SK-N-SH (cell line): Measurements from ENCODE around the gene PTPRA. TPM values are rescaled to one million over a fixed set of nuclear protein-coding genes. Genes with fewer than 3 reads are reported as not detected.
"Not testable (repeated sequence)": the region's sequence is repeated elsewhere in the genome, so short reads cannot be mapped to it uniquely, and the experiment has no call there.

Experiments
- CTCF ChIA-PET: fragments of 300-600, 350-600 bp; formaldehyde crosslinking; extraction: SDS; loops from one replicate; lab custom pipeline; 2021; lab: Yijun Ruan, JAX
- POLR2A ChIA-PET: fragments of 350-600 bp; sonication (Branson Sonifier 250); formaldehyde crosslinking; extraction: SDS; loops from one replicate; lab custom pipeline; 2020; ENCODE audit warnings: antibody characterized with exemption, inconsistent platforms; lab: Yijun Ruan, JAX
- DNase-seq: peaks from one replicate; pipeline ENCODE4 v3.0.0; 2012
- H2AFZ ChIP-seq: fragments of 200-600 bp; sonication (generic); 2 replicates; pipeline ENCODE4 v1.8.1; 2016; ENCODE audit warnings: antibody characterized with exemption, mild to moderate bottlenecking, low read depth
- H3F3A ChIP-seq: fragments of 200-600 bp; sonication (generic); replicated peaks from 2 replicates; pipeline ENCODE3; 2016; ENCODE audit warnings: antibody characterized with exemption, mild to moderate bottlenecking; ENCODE audit not compliant: insufficient read depth
- H3K27ac ChIP-seq, 2 experiments: fragments of 200-500 bp in 1 of 2; fragments of 200-600 bp in 1 of 2; sonication (Bioruptor generic) in 1 of 2; sonication (generic), shearing (Covaris generic) in 1 of 2; 2 replicates each; pipeline versions ENCODE4 v1.5.1 to v1.6.1; 2014 to 2016; ENCODE audit warnings: low read depth in 2 of 2, inconsistent platforms in 1 of 2, low read length in 1 of 2, mild to moderate bottlenecking in 1 of 2, mixed read lengths in 1 of 2
- H3K27me3 ChIP-seq: fragments of 200-600 bp; sonication (generic), shearing (Covaris generic); 2 replicates; pipeline ENCODE4 v1.6.1; 2016; ENCODE audit warnings: mixed run types; ENCODE audit not compliant: insufficient read depth
- H3K36me3 ChIP-seq, 2 experiments: fragments of 200-500 bp in 1 of 2; fragments of 200-600 bp in 1 of 2; sonication (Bioruptor generic) in 1 of 2; sonication (generic) in 1 of 2; replicated peaks in 1 of 2; 2 replicates each; pipeline versions ENCODE3 to v1.5.1; 2014 to 2016; ENCODE audit warnings: low read length in 1 of 2, mild to moderate bottlenecking in 1 of 2; ENCODE audit not compliant: insufficient read depth in 2 of 2, control insufficient read depth in 1 of 2
- H3K4me1 ChIP-seq, 2 experiments: fragments of 200-500 bp in 1 of 2; fragments of 200-600 bp in 1 of 2; sonication (Bioruptor generic) in 1 of 2; sonication (generic), shearing (Covaris generic) in 1 of 2; 2 replicates each; pipeline versions ENCODE4 v1.5.1 to v1.6.1; 2014 to 2016; ENCODE audit warnings: low read depth in 1 of 2, low read length in 1 of 2, mixed run types in 1 of 2; ENCODE audit not compliant: insufficient read depth in 2 of 2, control insufficient read depth in 1 of 2
- H3K4me2 ChIP-seq: fragments of 200-600 bp; sonication (generic), shearing (Covaris generic); 2 replicates; pipeline ENCODE4 v1.6.1; 2017; ENCODE audit warnings: mixed run types
- H3K4me3 ChIP-seq, 2 experiments: fragments of 200-500 bp in 1 of 2; fragments of 200-600 bp in 1 of 2; sonication (Bioruptor generic) in 1 of 2; sonication (generic), shearing (Covaris generic) in 1 of 2; 2 replicates each; pipeline versions ENCODE4 v1.5.1 to v1.8.1; 2014 to 2016; ENCODE audit warnings: low read depth in 2 of 2, inconsistent platforms in 1 of 2, low read length in 1 of 2, mild to moderate bottlenecking in 1 of 2, mixed read lengths in 1 of 2, moderate library complexity in 1 of 2
- H3K79me2 ChIP-seq: fragments of 200-600 bp; sonication (generic); 2 replicates; pipeline ENCODE4 v1.8.1; 2017; ENCODE audit warnings: mild to moderate bottlenecking; ENCODE audit not compliant: insufficient read depth
- H3K9ac ChIP-seq: fragments of 200-600 bp; sonication (generic); 2 replicates; pipeline ENCODE4 v1.6.1; 2017; ENCODE audit warnings: mixed run types
- H3K9me2 ChIP-seq: fragments of 200-600 bp; sonication (generic); 2 replicates; pipeline ENCODE4 v1.6.1; 2017; ENCODE audit warnings: mixed run types
- H3K9me3 ChIP-seq: fragments of 200-600 bp; sonication (generic); 2 replicates; pipeline ENCODE4 v1.6.1; 2017; ENCODE audit warnings: mixed run types, mild to moderate bottlenecking, moderate library complexity
- H4K20me1 ChIP-seq: fragments of 200-600 bp; sonication (generic); 2 replicates; pipeline ENCODE4 v1.6.1; 2017; ENCODE audit warnings: mild to moderate bottlenecking, mixed run types; ENCODE audit not compliant: insufficient read depth
- EZH2phosphoT487 ChIP-seq: fragments of 200-600 bp; sonication (generic); IDR thresholded peaks from 2 replicates; pipeline ENCODE4 v1.6.1; 2017; ENCODE audit warnings: low read depth, mixed run types, mild to moderate bottlenecking, antibody characterized with exemption, moderate library complexity, borderline replicate concordance
- FOSL2 ChIP-seq: IDR thresholded peaks from 2 replicates; pipeline ENCODE4 v1.4.0; 2012; ENCODE audit warnings: low read depth, mild to moderate bottlenecking, moderate library complexity, borderline replicate concordance
- FOXJ3 ChIP-seq: sonication (generic); formaldehyde crosslinking; IDR thresholded peaks from 2 replicates; pipeline ENCODE4 v1.5.1; 2020; ENCODE audit warnings: mild to moderate bottlenecking, missing genetic modification reagents
- NFIC ChIP-seq: IDR thresholded peaks from 2 replicates; pipeline ENCODE4 v1.4.0; 2012; ENCODE audit warnings: borderline replicate concordance
- NRF1 ChIP-seq: IDR thresholded peaks from 2 replicates; pipeline ENCODE4 v1.6.1; 2012; ENCODE audit warnings: low read depth, mild to moderate bottlenecking, low read length
- RAD21 ChIP-seq: IDR thresholded peaks from 2 replicates; pipeline ENCODE4 v1.6.1; 2012; ENCODE audit warnings: mild to moderate bottlenecking, low read length
- RCOR1 ChIP-seq: fragments of 150-350 bp; IDR thresholded peaks from 2 replicates; pipeline ENCODE4 v1.6.1; 2017; ENCODE audit warnings: antibody characterized with exemption, low read length
- RFX5 ChIP-seq: IDR thresholded peaks from 2 replicates; pipeline ENCODE4 v1.6.1; 2012; ENCODE audit warnings: mild to moderate bottlenecking, improper control_type of control experiment, low read length
- RXRA ChIP-seq: IDR thresholded peaks from 2 replicates; pipeline ENCODE4 v1.4.0; 2012; ENCODE audit warnings: low read depth, mild to moderate bottlenecking, borderline replicate concordance
- TAF1 ChIP-seq: IDR thresholded peaks from 2 replicates; pipeline ENCODE4 v1.6.1; 2012; ENCODE audit warnings: low read depth, mild to moderate bottlenecking, low read length, moderate library complexity, borderline replicate concordance
- TEAD4 ChIP-seq: IDR thresholded peaks from 2 replicates; pipeline ENCODE4 v1.4.0; 2012; ENCODE audit warnings: mild to moderate bottlenecking, borderline replicate concordance; ENCODE audit not compliant: insufficient read depth
- USF1 ChIP-seq: IDR thresholded peaks from 2 replicates; pipeline ENCODE4 v1.4.0; 2012; ENCODE audit warnings: low read depth, borderline replicate concordance
- ZBTB33 ChIP-seq: IDR thresholded peaks from 2 replicates; pipeline ENCODE4 v1.4.0; 2012; ENCODE audit warnings: low read depth, borderline replicate concordance
- WGBS: methylation state at CpG from one replicate; pipeline ENCODE4 v1.1.6; 2017; ENCODE audit warnings: low lambda C conversion rate; 5-methylcytosine and 5-hydroxymethylcytosine counted together
- polyA plus RNA-seq, 3 experiments: library from polyadenylated mRNA; depleted of rRNA; stranded (reverse); fragments of >200 nt; gene quantifications; 2 replicates each; pipeline ENCODE4 v1.2.3, GENCODE V29; 2012

PTPRA gene
- polyA plus RNA-seq, 1 of the 3 experiments (the other 2 are of a cell fraction), result 47.6 TPM

GRCh38 chr20:3072530-3073250, 199.4 kb downstream of the PTPRA start:
- no peak overlapping the region for H2AFZ ChIP-seq

GRCh38 chr20:3073251-3073643, 200.0 kb downstream of the PTPRA start:
- H3K4me1 ChIP-seq, H3K9ac ChIP-seq, H3K36me3 ChIP-seq, H3K27ac ChIP-seq, DNase-seq, H3K4me2 ChIP-seq, H3K9me3 ChIP-seq, H4K20me1 ChIP-seq, H3K9me2 ChIP-seq, POLR2A ChIA-PET, H3K79me2 ChIP-seq, H3F3A ChIP-seq, H3K4me3 ChIP-seq, H2AFZ ChIP-seq, H3K27me3 ChIP-seq: not testable (repeated sequence)
- CTCF ChIA-PET, result interaction anchor here (0.9 to 1.2 kb wide), 2 partner anchors 11 to 19 kb away, joined by 3 to 4 read pairs; no protein-coding TSS in a partner anchor
- WGBS, result 77% methylated on average over 8 of the region's 8 CpGs

More at GRCh38 chr20:3072530-3073250, 199.4 kb downstream of the PTPRA start:
- H3K27ac ChIP-seq, result no peak overlapping the region
- no peaks in the 10 kb centered on the region for H3K4me1 ChIP-seq
- no peaks in the 10 kb centered on the region for H3F3A ChIP-seq
- H3K79me2 ChIP-seq, result no peaks in the 10 kb centered on the region
- no peaks in the 10 kb centered on the region for H3K9me2 ChIP-seq
- H4K20me1 ChIP-seq, result no peaks in the 10 kb centered on the region
- H3K27me3 ChIP-seq, result no peaks in the 10 kb centered on the region
- POLR2A ChIA-PET, result no interaction called here
- CTCF ChIA-PET, result interaction anchor here (0.9 to 1.2 kb wide), 2 partner anchors 11 to 19 kb away, joined by 3 to 4 read pairs; no protein-coding TSS in a partner anchor
- 86% methylated on average over 22 of the region's 22 CpGs for WGBS
- H3K9ac ChIP-seq, result no peak overlapping the region
- no peaks in the 10 kb centered on the region for H3K9me3 ChIP-seq
- H3K4me3 ChIP-seq, result no peak overlapping the region
- no peak for TF ChIP-seq TAF1
- H3K4me2 ChIP-seq, result no peak overlapping the region
- DNase-seq, result no peak
- H3K36me3 ChIP-seq, result no peaks in the 10 kb centered on the region

GRCh38 chr20:3074812-3075211, 201.5 kb downstream of the PTPRA start:
- H4K20me1 ChIP-seq, result no peaks in the 10 kb centered on the region
- no peaks in the 10 kb centered on the region for H3K36me3 ChIP-seq
- H3K9me2 ChIP-seq, result no peaks in the 10 kb centered on the region
- H3F3A ChIP-seq, result no peaks in the 10 kb centered on the region
- no peaks in the 10 kb centered on the region for H3K27me3 ChIP-seq
- ChIA-PET CTCF (interaction anchor here (2.0 kb wide), 1 partner anchor 21 kb away, joined by 6 read pairs; no protein-coding TSS in a partner anchor), POLR2A (no interaction called here)
- H3K9ac ChIP-seq, result no peak overlapping the region
- no peak overlapping the region for H3K27ac ChIP-seq
- no peak for TF ChIP-seq FOXJ3
- TF ChIP-seq RAD21, result no peak
- TF ChIP-seq RXRA, result no peak
- TF ChIP-seq TEAD4, result no peak
- TF ChIP-seq ZBTB33, result no peak
- no peak for TF ChIP-seq NRF1
- TF ChIP-seq NFIC, result no peak
- TF ChIP-seq USF1, result no peak
- no peak for TF ChIP-seq RCOR1
- no peak for TF ChIP-seq FOSL2
- no peak for TF ChIP-seq RFX5
- TF ChIP-seq EZH2phosphoT487, result no peak
- DNase-seq, result no peak
- no peaks in the 10 kb centered on the region for H3K79me2 ChIP-seq
- H3K4me3 ChIP-seq, result no peak overlapping the region
- no peaks in the 10 kb centered on the region for H3K9me3 ChIP-seq
- WGBS, result 69% methylated on average over 6 of the region's 6 CpGs
- no peak overlapping the region for H3K4me2 ChIP-seq
- H3K4me1 ChIP-seq, result no peaks in the 10 kb centered on the region
- H2AFZ ChIP-seq, result no peak overlapping the region

- H3K27ac ChIP-seq, H3K4me2 ChIP-seq, H3K27me3 ChIP-seq, H3K4me1 ChIP-seq, H3K9me2 ChIP-seq, H3K9ac ChIP-seq, H4K20me1 ChIP-seq, H3K4me3 ChIP-seq, POLR2A ChIA-PET, H2AFZ ChIP-seq, DNase-seq, H3K9me3 ChIP-seq, H3K36me3 ChIP-seq, H3F3A ChIP-seq, H3K79me2 ChIP-seq: not testable (repeated sequence)
- WGBS, result 78% methylated on average over 6 of the region's 6 CpGs
- CTCF ChIA-PET, result interaction anchor here (2.0 kb wide), 1 partner anchor 21 kb away, joined by 6 read pairs; no protein-coding TSS in a partner anchor
Observed at GRCh38 chr20:3075315-3075714, 202.0 kb downstream of the PTPRA start.
